Mucosa of rectum (tissue), 2 donors: ENCODE measurements around the gene CTNND2.

ENCODE experiments used
- H3K27ac ChIP-seq, 2 donors: one replicate each; pipeline ENCODE4 v1.7.0; 2013; ENCODE audit warnings: inconsistent platforms in 2 of 2, low read depth in 2 of 2, low read length in 2 of 2
- H3K27me3 ChIP-seq, 2 donors: one replicate each; pipeline ENCODE4 v1.7.0; 2013; ENCODE audit warnings: low read length in 2 of 2; ENCODE audit not compliant: control insufficient read depth in 2 of 2, insufficient read depth in 2 of 2
- H3K36me3 ChIP-seq, 2 donors: one replicate each; pipeline ENCODE4 v1.7.0; 2013; ENCODE audit warnings: low read length in 2 of 2; ENCODE audit not compliant: control insufficient read depth in 2 of 2, insufficient read depth in 2 of 2
- H3K4me1 ChIP-seq, 2 donors: one replicate each; pipeline ENCODE4 v1.7.0; 2013; ENCODE audit warnings: low read length in 2 of 2, mild to moderate bottlenecking in 1 of 2; ENCODE audit not compliant: control insufficient read depth in 2 of 2, insufficient read depth in 2 of 2
- H3K4me3 ChIP-seq, 2 donors: one replicate each; pipeline ENCODE4 v1.7.0; 2013; ENCODE audit warnings: low read length in 2 of 2
- H3K9ac ChIP-seq, 2 donors: one replicate each; pipeline ENCODE4 v1.7.0; 2013; ENCODE audit warnings: low read length in 2 of 2, low read depth in 1 of 2, mild to moderate bottlenecking in 1 of 2
- H3K9me3 ChIP-seq, 2 donors: one replicate each; pipeline ENCODE4 v1.7.0; 2013; ENCODE audit warnings: low read length in 2 of 2; ENCODE audit not compliant: control insufficient read depth in 2 of 2
- donor health status: healthy.
- donor health status: Normal muscosa, but diverticular disease.

The CTNND2 gene

DNA sequence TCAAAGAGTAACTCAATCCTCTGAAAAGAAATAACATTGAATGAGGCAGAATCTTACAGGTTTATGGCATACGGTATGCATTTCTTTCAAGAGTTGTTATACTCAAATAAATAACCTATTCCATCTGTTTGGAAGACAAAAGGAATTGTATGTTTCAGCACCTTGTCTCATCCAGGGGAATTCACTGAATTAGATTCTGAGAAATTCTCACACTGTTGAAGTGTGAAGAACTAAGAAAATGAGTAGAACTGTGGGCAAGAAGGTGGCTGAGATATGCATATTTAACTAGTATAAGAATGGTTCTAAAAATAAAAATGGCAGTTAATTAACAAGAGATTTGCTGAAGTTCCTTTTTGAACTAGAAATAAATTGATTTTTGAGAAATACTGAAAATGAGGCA, 863.9 kb downstream of the CTNND2 start:
- Histone ChIP-seq H3K4me3 (no peak overlapping the region), H3K9me3 (no peaks in the 10 kb centered on the region), H3K36me3 (no peaks in the 10 kb centered on the region), H3K27ac (no peak overlapping the region), H3K9ac (no peak overlapping the region), H3K27me3 (no peaks in the 10 kb centered on the region), H3K4me1 (no peaks in the 10 kb centered on the region)

GRCh38 chr5:11038772-11039171, 865.5 kb downstream of the CTNND2 start:
- Histone ChIP-seq H3K4me1 (no peaks in the 10 kb centered on the region), H3K9ac (no peak overlapping the region), H3K27ac (no peak overlapping the region), H3K9me3 (no peaks in the 10 kb centered on the region), H3K27me3 (no peaks in the 10 kb centered on the region), H3K4me3 (no peak overlapping the region), H3K36me3 (no peaks in the 10 kb centered on the region)

DNA sequence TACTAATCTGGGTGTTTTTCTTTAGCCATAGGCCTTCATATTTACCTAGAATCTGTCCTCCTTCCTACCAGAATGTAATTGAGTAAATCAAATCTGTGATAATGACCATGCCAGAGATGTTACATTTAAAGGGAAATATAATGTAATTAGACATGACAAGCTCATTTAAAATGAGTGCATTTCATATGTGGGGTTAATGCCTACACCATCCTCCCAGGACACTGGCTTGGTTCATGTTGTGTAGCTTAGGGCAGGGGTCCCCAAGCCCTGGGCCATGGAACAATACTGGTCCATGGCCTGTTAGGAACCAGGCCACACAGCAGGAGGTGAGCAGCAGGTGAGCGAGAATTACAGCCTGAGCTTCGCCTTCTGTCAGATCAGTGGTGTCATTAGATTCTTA, 866.3 kb downstream of the CTNND2 start:
- H3K27me3 ChIP-seq, result no peaks in the 10 kb centered on the region
- H3K9ac ChIP-seq, result no peak overlapping the region
- no peak overlapping the region for H3K27ac ChIP-seq
- no peaks in the 10 kb centered on the region for H3K4me1 ChIP-seq
- H3K9me3 ChIP-seq, result no peaks in the 10 kb centered on the region
- no peaks in the 10 kb centered on the region for H3K36me3 ChIP-seq
- H3K4me3 ChIP-seq, result no peak overlapping the region

DNA sequence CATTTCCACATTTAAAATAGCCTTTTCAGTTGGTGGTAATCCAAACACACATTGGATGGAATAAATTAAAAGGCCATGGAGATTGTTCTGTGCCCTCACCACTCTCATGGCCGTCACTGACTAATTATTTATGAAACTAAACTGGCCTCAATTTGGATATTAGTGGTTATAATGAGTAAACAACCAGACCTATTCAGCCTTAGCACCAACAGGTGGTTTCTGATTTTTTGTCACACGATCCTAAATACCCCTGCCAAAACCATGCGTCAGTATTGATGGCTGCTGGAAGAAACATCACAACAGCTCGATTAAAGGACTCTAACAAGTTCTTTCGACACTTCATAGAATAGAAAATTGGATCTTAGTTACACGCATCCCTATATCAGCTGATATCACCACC, 867.2 kb downstream of the CTNND2 start:
- H3K27me3 ChIP-seq, result no peaks in the 10 kb centered on the region
- no peaks in the 10 kb centered on the region for H3K36me3 ChIP-seq
- no peak overlapping the region for H3K9ac ChIP-seq
- H3K4me1 ChIP-seq, result no peaks in the 10 kb centered on the region
- H3K27ac ChIP-seq, result no peak overlapping the region
- no peak overlapping the region for H3K4me3 ChIP-seq
- H3K9me3 ChIP-seq, result no peaks in the 10 kb centered on the region

DNA sequence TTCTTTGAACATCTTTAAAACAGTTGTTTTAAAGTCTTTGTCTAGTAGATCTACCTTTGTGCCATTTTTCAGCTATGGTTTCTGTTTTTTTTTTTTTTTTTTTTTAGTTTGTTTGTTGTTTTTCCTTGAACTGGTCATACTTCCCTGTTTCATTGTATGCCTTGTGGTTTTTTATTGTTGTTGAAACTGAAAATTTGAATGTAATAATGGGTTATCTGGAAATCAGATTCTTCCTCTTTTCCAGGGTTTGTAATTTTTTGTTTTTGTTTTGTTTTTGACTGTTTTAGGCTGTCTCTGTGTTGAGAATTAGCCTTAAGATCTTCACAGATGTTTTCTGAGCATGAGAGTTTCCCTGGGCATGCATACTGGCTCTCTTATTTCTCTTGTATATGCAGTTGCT, 873.6 kb downstream of the CTNND2 start:
- no peak overlapping the region for H3K4me3 ChIP-seq
- H3K27ac ChIP-seq, result no peak overlapping the region
- H3K9ac ChIP-seq, result no peak overlapping the region
- H3K4me1 ChIP-seq, result no peaks in the 10 kb centered on the region
- H3K9me3 ChIP-seq, result no peaks in the 10 kb centered on the region
- H3K36me3 ChIP-seq, result no peaks in the 10 kb centered on the region
- H3K27me3 ChIP-seq, result no peaks in the 10 kb centered on the region

- no peak overlapping the region for H3K27ac ChIP-seq
- H3K4me3 ChIP-seq, result no peak overlapping the region
- H3K36me3 ChIP-seq, result no peaks in the 10 kb centered on the region
- H3K9ac ChIP-seq, result no peak overlapping the region
- H3K9me3 ChIP-seq, result no peaks in the 10 kb centered on the region
- no peaks in the 10 kb centered on the region for H3K4me1 ChIP-seq
- H3K27me3 ChIP-seq, result no peaks in the 10 kb centered on the region
Observed at GRCh38 chr5:11027660-11028059, 876.6 kb downstream of the CTNND2 start.

GRCh38 chr5:11026543-11026942, 877.7 kb downstream of the CTNND2 start:
- Histone ChIP-seq H3K27me3 (no peaks in the 10 kb centered on the region), H3K36me3 (no peaks in the 10 kb centered on the region), H3K27ac (no peak overlapping the region), H3K9me3 (no peaks in the 10 kb centered on the region), H3K9ac (no peak overlapping the region), H3K4me3 (no peak overlapping the region), H3K4me1 (no peaks in the 10 kb centered on the region)

- Histone ChIP-seq H3K36me3 (no peaks in the 10 kb centered on the region), H3K4me3 (no peak overlapping the region), H3K4me1 (no peaks in the 10 kb centered on the region), H3K9ac (no peak overlapping the region), H3K27ac (no peak overlapping the region), H3K27me3 (no peaks in the 10 kb centered on the region), H3K9me3 (no peaks in the 10 kb centered on the region)
Observed at GRCh38 chr5:11023945-11024344, 880.3 kb downstream of the CTNND2 start.

GRCh38 chr5:11013793-11014192, 890.5 kb downstream of the CTNND2 start:
- H3K27ac ChIP-seq, result no peak overlapping the region
- no peak overlapping the region for H3K9ac ChIP-seq
- H3K4me3 ChIP-seq, result no peak overlapping the region
- H3K4me1 ChIP-seq, result no peaks in the 10 kb centered on the region
- no peaks in the 10 kb centered on the region for H3K9me3 ChIP-seq
- no peaks in the 10 kb centered on the region for H3K27me3 ChIP-seq
- H3K36me3 ChIP-seq, result no peaks in the 10 kb centered on the region

DNA sequence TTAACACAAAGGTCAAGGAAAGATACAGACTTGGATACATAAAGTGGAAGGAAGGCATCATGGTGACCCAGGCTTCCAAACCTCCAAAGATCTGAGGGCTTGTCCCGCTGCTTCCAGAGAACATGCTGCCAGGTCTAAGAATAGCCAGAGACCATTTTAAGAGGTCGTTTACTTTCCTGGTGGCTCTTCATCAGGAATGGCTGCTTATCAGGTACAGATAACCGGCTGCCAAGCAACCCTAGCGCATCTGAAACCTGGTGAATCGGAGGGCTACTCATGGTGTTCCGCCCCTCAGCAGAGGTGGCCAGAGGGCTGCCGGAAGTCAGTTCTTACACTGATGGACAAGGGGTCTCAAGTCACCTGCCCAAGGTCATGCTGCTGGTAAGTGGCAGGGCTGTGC, 892.0 kb downstream of the CTNND2 start:
- Histone ChIP-seq H3K9ac (no peak overlapping the region), H3K27ac (no peak overlapping the region), H3K9me3 (no peaks in the 10 kb centered on the region), H3K4me3 (no peak overlapping the region), H3K4me1 (no peaks in the 10 kb centered on the region), H3K36me3 (no peaks in the 10 kb centered on the region), H3K27me3 (no peaks in the 10 kb centered on the region)
